ENCODE data around the gene ERFL.
A peak's percentile ranks its signal among the peaks of the same experiment; 100 is the strongest.

ERFL gene

DNA sequence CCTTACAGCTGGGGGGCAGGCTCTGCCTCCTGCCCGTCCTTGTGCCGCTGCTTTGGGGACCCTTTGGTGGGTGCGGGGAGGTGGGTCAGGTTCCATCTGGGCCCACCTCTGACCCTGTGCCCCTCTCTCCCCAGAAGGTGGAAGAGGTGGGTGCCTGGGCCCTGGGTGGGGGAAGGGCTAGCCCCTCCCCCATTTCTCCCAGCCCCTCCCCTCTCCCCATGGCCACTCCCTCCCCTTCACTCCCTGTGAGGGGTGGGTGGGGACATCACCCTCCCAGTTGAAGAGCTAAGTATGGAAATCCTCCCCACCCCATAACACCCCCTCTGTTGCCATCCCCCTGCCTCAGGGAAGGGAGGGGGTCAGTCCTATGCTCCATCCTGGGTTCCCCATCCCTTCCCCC is 31.1 kb downstream of the ERFL start:
- TF ChIP-seq, protein P1, sequence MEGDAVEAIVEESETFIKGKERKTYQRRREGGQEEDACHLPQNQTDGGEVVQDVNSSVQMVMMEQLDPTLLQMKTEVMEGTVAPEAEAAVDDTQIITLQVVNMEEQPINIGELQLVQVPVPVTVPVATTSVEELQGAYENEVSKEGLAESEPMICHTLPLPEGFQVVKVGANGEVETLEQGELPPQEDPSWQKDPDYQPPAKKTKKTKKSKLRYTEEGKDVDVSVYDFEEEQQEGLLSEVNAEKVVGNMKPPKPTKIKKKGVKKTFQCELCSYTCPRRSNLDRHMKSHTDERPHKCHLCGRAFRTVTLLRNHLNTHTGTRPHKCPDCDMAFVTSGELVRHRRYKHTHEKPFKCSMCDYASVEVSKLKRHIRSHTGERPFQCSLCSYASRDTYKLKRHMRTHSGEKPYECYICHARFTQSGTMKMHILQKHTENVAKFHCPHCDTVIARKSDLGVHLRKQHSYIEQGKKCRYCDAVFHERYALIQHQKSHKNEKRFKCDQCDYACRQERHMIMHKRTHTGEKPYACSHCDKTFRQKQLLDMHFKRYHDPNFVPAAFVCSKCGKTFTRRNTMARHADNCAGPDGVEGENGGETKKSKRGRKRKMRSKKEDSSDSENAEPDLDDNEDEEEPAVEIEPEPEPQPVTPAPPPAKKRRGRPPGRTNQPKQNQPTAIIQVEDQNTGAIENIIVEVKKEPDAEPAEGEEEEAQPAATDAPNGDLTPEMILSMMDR (conservative IDR thresholded peaks at IDR 0.05; ENCODE audit: low read depth, low read length) = no peak
- no peak overlapping the region for H3K9ac ChIP-seq
- H3K27ac ChIP-seq = no peak overlapping the region
- H3K27me3 ChIP-seq (ENCODE audit: insufficient read depth, low read depth) = no peaks in the 10 kb centered on the region
- no peak overlapping the region for H2AFZ ChIP-seq (ENCODE audit: low read depth)
- no peaks in the 10 kb centered on the region; the same call in 1 of the 2 replicates for H3K36me3 ChIP-seq (ENCODE audit: insufficient read depth)
- no peaks in the 10 kb centered on the region for H3K4me1 ChIP-seq (ENCODE audit: low read depth, poor library complexity, severe bottlenecking)
- no peaks in the 10 kb centered on the region for H4K20me1 ChIP-seq (ENCODE audit: insufficient read depth)
- H3K79me2 ChIP-seq (ENCODE audit: insufficient read depth, low read depth) = no peaks in the 10 kb centered on the region
- no peak overlapping the region for H3K4me3 ChIP-seq (IDR thresholded peaks at IDR 0.05; ENCODE audit: insufficient read depth, low read depth, low read length)
- no peak overlapping the region for H3K4me2 ChIP-seq

DNA sequence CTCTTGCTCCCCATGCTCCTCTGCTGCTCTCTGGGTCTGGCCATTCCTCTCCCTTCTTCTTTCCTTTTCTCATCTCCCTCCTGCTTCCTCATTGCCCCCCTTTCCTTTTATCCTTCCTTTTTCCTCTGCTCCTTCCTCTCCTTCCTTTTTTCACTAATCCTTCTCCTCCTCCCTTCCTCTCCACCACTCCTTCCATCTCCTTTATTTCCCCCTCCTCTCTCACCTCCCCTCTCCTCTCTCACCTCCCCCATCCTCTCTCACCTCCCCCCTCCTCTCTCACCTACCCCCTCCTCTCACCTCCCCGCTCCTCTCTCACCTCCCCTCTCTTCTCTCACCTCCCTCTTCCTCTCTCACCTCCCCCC is 31.7 kb downstream of the ERFL start:
- Histone ChIP-seq H3K4me1 (ENCODE audit: low read depth, poor library complexity, severe bottlenecking) (no peaks in the 10 kb centered on the region), H3K36me3 (ENCODE audit: insufficient read depth) (no peaks in the 10 kb centered on the region; the same call in 1 of the 2 replicates), H2AFZ (ENCODE audit: low read depth) (no peak overlapping the region), H3K4me2 (no peak overlapping the region), H3K4me3 (IDR thresholded peaks at IDR 0.05; ENCODE audit: insufficient read depth, low read depth, low read length) (no peak overlapping the region), H3K9ac (no peak overlapping the region), H3K79me2 (ENCODE audit: insufficient read depth, low read depth) (no peaks in the 10 kb centered on the region), H4K20me1 (ENCODE audit: insufficient read depth) (no peaks in the 10 kb centered on the region), H3K27ac (no peak overlapping the region), H3K27me3 (ENCODE audit: insufficient read depth, low read depth) (no peaks in the 10 kb centered on the region)
- TF ChIP-seq, protein P1 (conservative IDR thresholded peaks at IDR 0.05; ENCODE audit: low read depth, low read length) = no peak

DNA sequence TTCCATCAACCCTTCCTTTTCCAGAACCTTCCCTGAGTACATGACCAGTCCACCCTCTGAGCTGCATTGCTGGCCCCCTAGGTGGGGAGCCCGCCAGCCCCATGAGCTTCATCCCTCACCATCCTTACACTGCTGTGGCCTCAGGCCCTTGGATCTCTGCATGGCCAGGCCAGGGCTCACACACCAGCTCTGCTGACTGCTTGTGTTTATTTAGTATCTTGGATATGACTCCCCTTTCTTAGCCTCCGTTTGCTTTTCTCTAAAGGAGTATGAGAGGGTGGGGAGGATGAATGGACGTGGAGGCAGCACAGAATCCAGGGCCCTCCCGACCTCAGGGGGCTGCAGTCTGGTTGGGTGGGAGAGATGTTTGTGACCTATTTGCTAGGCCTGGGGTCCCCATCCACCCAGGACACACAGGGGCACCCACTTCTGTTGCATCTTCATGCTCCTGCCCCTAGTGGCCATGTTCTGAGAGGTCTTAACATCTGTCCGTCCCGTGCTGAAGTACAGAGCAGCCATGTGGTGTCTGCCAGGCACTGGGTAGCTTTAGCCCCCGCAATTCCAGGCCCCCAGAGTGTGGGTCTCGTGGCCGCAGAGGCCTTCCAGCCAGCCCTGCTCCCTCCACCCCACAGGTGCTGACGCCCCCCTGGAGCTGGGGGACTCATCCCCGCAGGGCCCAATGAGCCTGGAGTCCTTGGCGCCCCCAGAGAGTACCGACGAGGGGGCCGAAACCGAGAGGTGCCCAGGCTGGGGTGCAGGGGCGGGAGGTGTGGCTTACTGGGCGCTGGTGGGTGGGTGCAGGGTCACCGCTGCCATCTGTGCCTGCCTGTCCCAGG is 32.3 kb downstream of the ERFL start:
- Histone ChIP-seq H3K27ac (no peak overlapping the region), H3K4me2 (no peak overlapping the region), H3K79me2 (ENCODE audit: insufficient read depth, low read depth) (no peaks in the 10 kb centered on the region), H4K20me1 (ENCODE audit: insufficient read depth) (no peaks in the 10 kb centered on the region), H3K9ac (no peak overlapping the region), H3K4me1 (ENCODE audit: low read depth, poor library complexity, severe bottlenecking) (no peaks in the 10 kb centered on the region), H2AFZ (ENCODE audit: low read depth) (no peak overlapping the region), H3K27me3 (ENCODE audit: insufficient read depth, low read depth) (no peaks in the 10 kb centered on the region), H3K36me3 (ENCODE audit: insufficient read depth) (no peaks in the 10 kb centered on the region; the same call in 1 of the 2 replicates), H3K4me3 (IDR thresholded peaks at IDR 0.05; ENCODE audit: insufficient read depth, low read depth, low read length) (no peak overlapping the region)
- TF ChIP-seq, protein P1 (conservative IDR thresholded peaks at IDR 0.05; ENCODE audit: low read depth, low read length) = peak; percentile 50

DNA sequence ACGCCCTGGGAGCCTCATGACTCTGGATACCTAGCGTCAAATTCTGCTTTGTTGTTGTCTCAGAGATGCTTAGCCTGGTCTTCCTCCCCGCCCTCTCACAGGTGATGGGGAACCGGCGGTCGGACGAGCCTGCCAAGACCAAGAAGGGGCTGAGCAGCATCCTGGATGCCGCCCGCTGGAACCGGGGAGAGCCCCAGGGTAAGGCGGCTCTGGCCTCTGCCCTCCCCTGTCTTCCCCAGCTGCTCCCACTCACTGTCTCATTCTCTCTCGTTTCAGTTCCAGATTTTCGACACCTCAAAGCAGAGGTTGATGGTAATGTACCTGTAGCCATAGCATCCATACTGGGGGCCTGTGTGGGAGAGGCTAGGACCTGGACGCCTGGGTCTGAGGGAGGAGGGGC is 33.9 kb downstream of the ERFL start:
- Histone ChIP-seq H3K79me2 (ENCODE audit: insufficient read depth, low read depth) (no peaks in the 10 kb centered on the region), H3K4me2 (no peak overlapping the region), H3K36me3 (ENCODE audit: insufficient read depth) (no peaks in the 10 kb centered on the region), H3K4me1 (ENCODE audit: low read depth, poor library complexity, severe bottlenecking) (no peaks in the 10 kb centered on the region), H3K27ac (no peak overlapping the region), H2AFZ (ENCODE audit: low read depth) (no peak overlapping the region), H4K20me1 (ENCODE audit: insufficient read depth) (no peaks in the 10 kb centered on the region), H3K9ac (no peak overlapping the region), H3K27me3 (ENCODE audit: insufficient read depth, low read depth) (no peaks in the 10 kb centered on the region), H3K4me3 (IDR thresholded peaks at IDR 0.05; ENCODE audit: insufficient read depth, low read depth, low read length) (no peak overlapping the region)
- TF ChIP-seq, protein P1 (conservative IDR thresholded peaks at IDR 0.05; ENCODE audit: low read depth, low read length) = no peak

Measured in KMS-11 (cell line).